Kidney tubule cell (primary cell): ENCODE data around the gene ERAL1.
"Not testable (repeated sequence)": the region's sequence is repeated elsewhere in the genome, so short reads cannot be mapped to it uniquely, and the experiment has no call there.

ENCODE experiments used
- DNase-seq: peaks from one replicate; pipeline ENCODE4 v3.0.0-alpha.2; 2018; ENCODE audit warnings: low spot score

ERAL1 gene

GRCh38 chr17:28853295-28853694, 1.5 kb upstream of the ERAL1 start:
- no peak for DNase-seq

DNA sequence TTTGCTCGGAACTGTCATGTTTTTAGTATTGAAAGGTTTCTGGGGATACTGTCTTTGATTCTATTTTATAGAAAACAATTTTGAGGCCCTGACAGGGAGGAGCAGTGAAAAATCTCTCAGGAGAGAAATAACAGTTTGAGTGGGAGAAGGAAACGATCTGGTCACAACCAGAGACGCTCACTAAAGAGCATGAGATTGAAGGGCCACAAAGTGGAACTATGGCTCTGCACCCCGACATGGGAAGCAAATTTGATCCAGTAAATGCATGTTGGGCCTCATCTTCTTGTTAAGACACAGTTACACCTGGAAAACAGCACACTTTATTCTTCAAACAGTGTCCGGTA, 492 bp downstream of the ERAL1 start:
- no peak for DNase-seq

- DNase-seq: no peak
These were observed 1.3 kb downstream of the ERAL1 start for GRCh38 chr17:28856028-28856574.

DNA sequence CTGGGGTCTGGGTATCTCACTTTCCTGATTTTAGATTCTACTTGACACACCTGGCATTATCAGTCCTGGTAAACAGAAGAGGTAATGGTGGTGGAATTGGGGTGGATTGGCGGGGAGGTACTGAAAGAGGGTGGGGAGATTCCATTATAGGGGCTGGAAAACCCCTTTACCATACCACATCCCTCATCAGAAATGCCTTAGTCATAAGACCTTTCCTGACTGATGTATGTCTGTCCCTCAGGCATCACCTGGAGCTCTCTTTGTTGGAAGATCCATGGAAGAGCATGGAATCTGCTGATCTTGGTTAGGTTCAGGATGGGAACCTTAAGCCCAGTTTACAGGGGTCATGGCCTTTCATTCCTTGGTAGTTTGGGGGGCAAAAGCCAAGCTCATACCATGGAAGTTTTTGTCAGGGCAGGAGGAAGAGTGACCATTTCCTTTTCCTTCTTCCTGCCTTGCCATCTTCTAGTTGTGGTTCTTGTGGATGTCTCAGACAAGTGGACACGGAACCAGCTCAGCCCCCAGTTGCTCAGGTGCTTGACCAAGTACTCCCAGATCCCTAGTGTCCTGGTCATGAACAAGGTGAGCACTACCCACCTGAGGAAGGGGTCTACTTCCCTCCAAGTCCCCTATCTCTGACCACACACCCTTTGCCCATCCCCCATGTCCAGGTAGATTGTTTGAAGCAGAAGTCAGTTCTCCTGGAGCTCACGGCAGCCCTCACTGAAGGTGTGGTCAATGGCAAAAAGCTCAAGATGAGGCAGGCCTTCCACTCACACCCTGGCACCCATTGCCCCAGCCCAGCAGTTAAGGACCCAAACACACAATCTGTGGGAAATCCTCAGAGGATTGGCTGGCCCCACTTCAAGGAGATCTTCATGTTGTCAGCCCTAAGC, 3.3 kb downstream of the ERAL1 start:
- no peak for DNase-seq

- DNase-seq: no peak
These were observed 4.1 kb downstream of the ERAL1 start for GRCh38 chr17:28858801-28859355.

GRCh38 chr17:28860363-28860808, 5.6 kb downstream of the ERAL1 start:
- DNase-seq: no peak

GRCh38 chr17:28861393-28862203, 6.8 kb downstream of the ERAL1 start:
- no peak for DNase-seq

DNA sequence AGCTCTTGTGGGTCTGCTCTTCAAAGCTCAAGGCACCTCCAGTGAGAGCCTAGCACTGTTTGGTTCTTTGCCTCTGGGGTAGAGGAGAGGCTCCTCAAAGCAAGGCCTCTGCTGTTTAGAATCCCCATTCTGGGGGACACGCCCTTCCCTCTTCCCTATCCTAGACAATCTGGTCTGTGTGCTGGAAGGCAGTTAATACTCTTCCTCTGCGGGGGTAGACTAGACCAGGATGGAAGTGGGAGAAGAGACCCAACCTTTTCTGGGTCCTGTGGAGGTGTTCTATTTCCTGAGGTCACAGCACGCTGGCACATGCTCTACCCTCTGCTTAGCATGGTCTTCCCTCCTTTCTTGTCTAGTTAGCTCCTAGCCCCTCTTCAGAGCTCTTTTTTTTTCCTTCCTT, 7.7 kb downstream of the ERAL1 start:
- no peak for DNase-seq

- no peak for DNase-seq
These were observed 9.1 kb downstream of the ERAL1 start for GRCh38 chr17:28863953-28864352.

GRCh38 chr17:28864991-28865849, 10.4 kb downstream of the ERAL1 start:
- DNase-seq: no peak

DNA sequence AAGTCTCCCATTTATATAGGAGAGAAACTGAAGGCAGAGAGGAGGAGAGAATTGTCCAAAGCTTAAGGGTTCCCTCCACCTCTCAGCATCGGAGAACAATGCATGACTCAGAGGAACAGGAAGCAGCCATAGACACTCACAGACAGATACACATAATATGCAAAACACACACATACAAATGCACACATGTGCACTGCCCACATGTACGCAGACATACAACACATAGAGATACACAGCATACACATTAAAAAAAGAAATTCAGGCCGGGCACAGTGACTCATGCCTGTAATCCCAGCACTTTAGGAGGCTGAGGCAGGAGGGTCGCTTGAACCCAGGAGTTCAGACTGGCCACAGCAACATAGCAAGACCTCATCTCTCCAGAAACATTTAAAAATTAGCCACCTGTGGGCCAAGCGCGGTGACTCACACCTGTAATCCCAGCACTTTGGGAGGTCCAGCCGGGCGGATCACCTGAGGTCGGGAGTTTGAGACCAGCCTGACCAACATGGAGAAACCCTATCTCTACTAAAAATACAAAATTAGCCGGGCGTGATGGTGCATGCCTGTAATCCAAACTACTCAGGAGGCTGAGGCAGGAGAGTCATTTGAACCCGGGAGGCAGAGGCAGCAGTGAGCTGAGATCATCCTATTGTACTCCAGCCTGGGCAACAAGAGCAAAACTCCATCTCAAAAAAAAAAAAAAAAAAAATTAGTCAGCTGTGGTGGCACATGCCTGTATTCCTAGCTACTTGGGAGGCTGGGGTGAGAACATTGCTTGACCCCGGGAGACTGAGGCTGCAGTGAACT, 11.3 kb downstream of the ERAL1 start:
- DNase-seq: peak; percentile 44

DNA sequence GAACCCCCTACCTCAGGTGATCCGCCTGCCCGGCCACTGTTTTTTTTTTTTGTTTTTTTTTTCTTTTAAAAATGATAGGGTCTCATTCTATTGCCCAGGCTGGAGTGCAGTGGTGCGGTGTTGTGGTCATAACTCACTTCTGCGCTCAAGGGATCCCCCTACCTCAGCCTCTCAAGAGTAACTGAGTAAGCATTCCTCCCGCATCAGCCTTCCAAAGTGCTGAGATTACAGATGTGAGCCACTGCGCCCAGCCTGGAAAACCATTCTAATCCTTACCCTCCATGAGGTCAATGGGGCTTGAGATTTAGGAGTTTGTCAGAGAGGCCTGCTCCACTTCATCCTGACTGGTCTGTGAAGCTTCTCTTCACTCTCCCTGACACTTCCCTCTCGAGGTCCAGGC, 12.5 kb downstream of the ERAL1 start:
- DNase-seq: no peak

GRCh38 chr17:28871056-28871579, 16.3 kb downstream of the ERAL1 start:
- no peak for DNase-seq

GRCh38 chr17:28873839-28874238, 19.0 kb downstream of the ERAL1 start:
- no peak for DNase-seq

DNA sequence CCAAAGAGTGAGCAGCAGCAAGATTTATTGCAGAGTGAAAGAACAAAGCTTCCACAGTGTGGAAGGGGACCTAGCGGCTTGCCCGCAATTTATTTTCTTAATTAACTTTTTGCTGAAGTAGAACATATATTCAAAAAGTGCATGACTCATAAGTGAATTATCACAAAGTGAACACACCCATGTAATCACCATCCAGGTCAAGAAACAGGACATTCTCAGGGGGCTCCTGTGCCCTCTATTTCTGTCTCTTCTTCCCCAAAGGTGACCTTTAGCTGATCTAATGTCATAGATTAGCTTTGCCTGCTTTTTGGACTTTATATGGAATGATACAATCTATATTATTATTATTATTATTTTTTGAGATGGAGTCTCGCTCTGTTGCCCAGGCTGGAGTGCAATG, 19.9 kb downstream of the ERAL1 start:
- no peak for DNase-seq

GRCh38 chr17:28875848-28876550, 21.2 kb downstream of the ERAL1 start:
- no peak for DNase-seq

DNA sequence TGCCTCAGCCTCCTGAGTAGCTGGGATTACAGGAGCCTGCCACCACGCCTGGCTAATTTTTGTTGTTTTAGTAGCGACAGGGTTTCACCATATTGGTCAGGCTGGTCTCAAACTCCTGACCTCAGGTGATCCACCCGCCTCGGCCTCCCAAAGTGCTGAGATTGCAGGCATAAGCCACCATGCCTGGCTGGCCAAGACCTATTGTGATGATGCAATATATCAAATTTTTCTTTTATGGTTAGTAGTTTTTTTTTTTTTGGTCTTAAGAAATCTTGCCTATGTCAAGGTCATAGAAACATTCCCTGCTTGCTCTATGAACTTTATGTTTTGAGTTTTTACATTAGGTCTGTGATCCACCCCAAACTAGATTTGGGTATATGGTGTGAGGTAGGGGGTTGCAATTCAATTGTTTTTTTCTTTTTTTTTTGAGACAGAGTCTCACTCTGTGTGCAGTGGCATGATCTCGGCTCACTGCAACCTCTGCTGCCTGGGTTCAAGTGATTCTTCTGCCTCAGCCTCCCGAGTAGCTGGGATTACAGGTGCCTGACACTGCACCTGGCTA, 22.4 kb downstream of the ERAL1 start:
- not testable (repeated sequence) for DNase-seq

- DNase-seq: peak; percentile 29
These were observed 23.5 kb downstream of the ERAL1 start for GRCh38 chr17:28878158-28878910.

- peak; percentile 51 for DNase-seq
These were observed 24.2 kb downstream of the ERAL1 start for GRCh38 chr17:28878981-28879380.
